Glutamatergic neuron (in vitro differentiated cells): ENCODE measurements around the gene PSMD9. TPM values are rescaled to one million over a fixed set of nuclear protein-coding genes. Genes with fewer than 3 reads are reported as not detected.

Experiments
- DNase-seq: peaks from one replicate; pipeline ENCODE4 v3.0.0; 2022
- H3K27ac Mint-ChIP-seq: one replicate; pipeline ENCODE4 v1.8.0; 2020; ENCODE audit warnings: mild to moderate bottlenecking, mixed read lengths, inconsistent platforms; ENCODE audit not compliant: unreplicated experiment
- H3K27me3 Mint-ChIP-seq: one replicate; pipeline ENCODE4 v1.8.0; 2020; ENCODE audit warnings: mild to moderate bottlenecking, moderate library complexity, mixed read lengths, inconsistent platforms; ENCODE audit not compliant: unreplicated experiment
- H3K36me3 Mint-ChIP-seq: one replicate; pipeline ENCODE4 v1.8.0; 2020; ENCODE audit warnings: mild to moderate bottlenecking, mixed read lengths, inconsistent platforms; ENCODE audit not compliant: unreplicated experiment
- H3K4me1 Mint-ChIP-seq: one replicate; pipeline ENCODE4 v1.8.0; 2020; ENCODE audit warnings: mild to moderate bottlenecking, low read depth, mixed read lengths, inconsistent platforms; ENCODE audit not compliant: unreplicated experiment
- H3K4me3 Mint-ChIP-seq: one replicate; pipeline ENCODE4 v1.8.0; 2020; ENCODE audit warnings: mild to moderate bottlenecking, mixed read lengths, inconsistent platforms; ENCODE audit not compliant: unreplicated experiment
- H3K9me3 Mint-ChIP-seq: one replicate; pipeline ENCODE4 v1.8.0; 2020; ENCODE audit warnings: mild to moderate bottlenecking, moderate library complexity, mixed read lengths, inconsistent platforms; ENCODE audit not compliant: unreplicated experiment
- CTCF ChIP-seq: fragments of 200-600 bp; sonication (generic); IDR thresholded peaks from one replicate; pipeline ENCODE4 v1.5.0; 2021; ENCODE audit not compliant: partially characterized antibody, unreplicated experiment
- total RNA-seq: library from RNA; stranded (reverse); fragmentation: NEBNext Ultra II Directional; extraction: Animal tissue kit (Norgen Biotek cat#: 25700); gene quantifications from one replicate; pipeline ENCODE4 v1.2.1, GENCODE V29; 2021; ENCODE audit not compliant: unreplicated experiment

Gene PSMD9
- total RNA-seq, 1 donor from 2014 or later, result 53.2 TPM

GRCh38 chr12:121930862-121931261 is 42.3 kb downstream of the PSMD9 start:
- Mint-ChIP-seq H3K9me3 (peaks cover 4% of the 10 kb centered on the region), H3K27ac (no peak overlapping the region), H3K4me3 (no peak overlapping the region), H3K4me1 (peaks cover 10% of the 10 kb centered on the region), H3K36me3 (no peaks in the 10 kb centered on the region), H3K27me3 (no peaks in the 10 kb centered on the region)
- no peak for DNase-seq
- TF ChIP-seq CTCF, result no peak

DNA sequence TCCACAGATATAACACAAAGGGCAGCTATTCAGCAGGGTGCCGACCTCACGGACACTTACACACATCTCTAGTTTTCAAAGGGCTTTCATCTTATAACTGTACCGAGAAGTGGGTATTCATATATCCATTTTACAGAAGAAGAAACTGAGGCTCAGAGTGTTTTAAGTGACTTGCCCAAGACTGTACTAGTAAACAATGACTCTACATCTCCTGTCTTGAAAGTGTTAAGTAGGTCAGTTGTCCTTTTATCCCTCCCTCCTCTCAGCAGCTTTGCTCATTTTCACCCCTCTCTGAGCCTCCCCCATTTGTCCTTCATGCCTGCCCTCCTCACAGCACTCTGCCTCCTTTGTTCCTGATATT is 43.6 kb downstream of the PSMD9 start:
- no peak overlapping the region for H3K4me3 Mint-ChIP-seq
- no peak for DNase-seq
- H3K9me3 Mint-ChIP-seq, result peaks cover 4% of the 10 kb centered on the region
- H3K4me1 Mint-ChIP-seq, result peaks cover 20% of the 10 kb centered on the region
- no peaks in the 10 kb centered on the region for H3K36me3 Mint-ChIP-seq
- no peak overlapping the region for H3K27ac Mint-ChIP-seq
- TF ChIP-seq CTCF, result no peak
- peaks cover 6% of the 10 kb centered on the region for H3K27me3 Mint-ChIP-seq

DNA sequence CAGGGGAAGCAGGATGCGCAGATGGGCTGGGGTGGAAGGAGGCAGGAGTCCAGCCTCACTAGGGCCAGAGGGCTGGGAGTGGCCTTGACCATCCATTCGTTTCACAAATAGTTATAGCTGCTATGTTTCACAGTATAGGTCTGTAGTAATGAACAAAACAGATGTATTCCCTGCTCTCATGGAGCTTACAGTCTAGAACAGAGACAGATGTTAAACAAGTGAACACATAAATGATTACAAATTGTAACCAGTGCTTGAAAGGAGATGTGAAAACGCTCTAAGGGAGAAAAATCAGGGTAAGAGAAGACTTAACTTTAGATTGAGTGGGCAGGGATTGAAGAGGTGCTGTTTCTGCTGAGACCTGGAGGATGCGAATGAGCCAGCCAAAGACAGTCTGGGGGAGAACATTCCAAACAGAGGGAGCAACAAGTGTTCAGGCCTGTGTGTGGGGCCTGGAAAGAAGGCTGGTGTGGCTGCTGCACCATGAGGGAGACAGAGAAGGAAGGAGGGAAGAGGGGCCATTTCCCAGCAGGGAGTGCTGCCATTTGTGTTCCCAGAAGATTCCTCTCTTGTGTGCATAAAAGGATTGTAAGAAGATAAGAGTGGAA is 44.4 kb downstream of the PSMD9 start:
- Mint-ChIP-seq H3K27ac (peak overlapping the region; percentile 1), H3K27me3 (peaks cover 7% of the 10 kb centered on the region), H3K9me3 (peaks cover 7% of the 10 kb centered on the region), H3K4me3 (no peak overlapping the region), H3K36me3 (peaks cover 5% of the 10 kb centered on the region), H3K4me1 (peaks cover 20% of the 10 kb centered on the region)
- no peak for TF ChIP-seq CTCF
- no peak for DNase-seq

GRCh38 chr12:121933522-121934308 is 45.1 kb downstream of the PSMD9 start:
- DNase-seq, result no peak
- no peak for TF ChIP-seq CTCF
- Mint-ChIP-seq H3K36me3 (peaks cover 5% of the 10 kb centered on the region), H3K4me1 (peaks cover 20% of the 10 kb centered on the region), H3K9me3 (peaks cover 7% of the 10 kb centered on the region), H3K27me3 (peaks cover 8% of the 10 kb centered on the region), H3K4me3 (no peak overlapping the region), H3K27ac (no peak overlapping the region)

DNA sequence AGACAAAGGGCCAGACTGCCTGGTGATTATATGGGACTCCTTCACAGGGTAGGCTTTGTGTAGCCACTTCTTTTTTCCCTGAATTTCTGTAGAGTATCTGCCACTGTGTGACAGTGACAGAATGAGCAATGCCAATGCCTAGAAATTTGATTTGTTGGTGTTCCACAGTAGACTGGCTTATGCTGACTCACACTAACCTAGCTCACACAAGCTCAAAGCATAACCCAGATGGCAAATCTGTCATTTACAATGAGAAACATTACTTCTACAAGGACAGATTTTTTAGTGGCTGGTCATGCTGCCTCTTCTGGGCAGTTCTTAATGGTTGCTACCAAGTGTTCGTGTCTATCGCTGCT is 45.7 kb downstream of the PSMD9 start:
- H3K9me3 Mint-ChIP-seq, result peaks cover 7% of the 10 kb centered on the region
- no peak for TF ChIP-seq CTCF
- H3K4me3 Mint-ChIP-seq, result no peak overlapping the region
- H3K4me1 Mint-ChIP-seq, result peaks cover 25% of the 10 kb centered on the region
- H3K27me3 Mint-ChIP-seq, result peaks cover 8% of the 10 kb centered on the region
- H3K36me3 Mint-ChIP-seq, result peaks cover 5% of the 10 kb centered on the region
- no peak for DNase-seq
- H3K27ac Mint-ChIP-seq, result no peak overlapping the region
